Mesenteric fat pad (tissue), 1 donor: ENCODE measurements around the gene ZBTB3. TPM values are rescaled to one million over a fixed set of nuclear protein-coding genes. Genes with fewer than 3 reads are reported as not detected.
A peak's percentile ranks its signal among the peaks of the same experiment; 100 is the strongest.
"Not testable (repeated sequence)": the region's sequence is repeated elsewhere in the genome, so short reads cannot be mapped to it uniquely, and the experiment has no call there.

Experiments used
- DNase-seq: peaks from one replicate; pipeline ENCODE4 v3.0.0-alpha.2; 2020; ENCODE audit warnings: low spot score
- microRNA-seq: library from miRNA; unstranded; fragments of <30 nt; microRNA quantifications from one replicate; pipeline ENCODE4 v1.2.0, GENCODE V29; 2020; ENCODE audit warnings: borderline number of aligned reads
- total RNA-seq: library from RNA; stranded (reverse); fragmentation: NEBNext Ultra II Directional; extraction: Animal tissue kit (Norgen Biotek cat#: 25700); gene quantifications from one replicate; pipeline ENCODE4 v1.2.1, GENCODE V29; 2021
- donor health status: DM: yes; HTN: yes; CAD: no.

ZBTB3 gene
- total RNA-seq, 1 donor from 2014 or later = 6.1 TPM

DNA sequence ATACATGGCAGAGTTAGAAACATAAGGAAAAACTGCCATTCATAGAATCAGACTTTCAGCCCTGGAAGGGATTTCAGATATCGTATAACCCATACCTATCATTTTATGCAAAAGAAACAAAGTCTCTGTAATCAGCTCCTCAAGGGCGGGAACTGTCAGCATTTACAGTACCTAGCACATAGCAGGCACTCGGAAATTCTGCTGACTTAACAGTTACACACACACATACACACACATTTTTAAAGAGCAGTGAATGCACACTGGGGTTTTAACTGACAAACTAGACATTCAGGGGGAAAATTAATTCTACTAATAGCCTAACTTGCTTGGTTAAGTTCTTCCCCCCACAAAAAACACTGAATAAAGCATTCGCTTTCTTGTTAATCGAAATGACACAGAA lies 37.8 kb downstream of the ZBTB3 start:
- DNase-seq = no peak

DNA sequence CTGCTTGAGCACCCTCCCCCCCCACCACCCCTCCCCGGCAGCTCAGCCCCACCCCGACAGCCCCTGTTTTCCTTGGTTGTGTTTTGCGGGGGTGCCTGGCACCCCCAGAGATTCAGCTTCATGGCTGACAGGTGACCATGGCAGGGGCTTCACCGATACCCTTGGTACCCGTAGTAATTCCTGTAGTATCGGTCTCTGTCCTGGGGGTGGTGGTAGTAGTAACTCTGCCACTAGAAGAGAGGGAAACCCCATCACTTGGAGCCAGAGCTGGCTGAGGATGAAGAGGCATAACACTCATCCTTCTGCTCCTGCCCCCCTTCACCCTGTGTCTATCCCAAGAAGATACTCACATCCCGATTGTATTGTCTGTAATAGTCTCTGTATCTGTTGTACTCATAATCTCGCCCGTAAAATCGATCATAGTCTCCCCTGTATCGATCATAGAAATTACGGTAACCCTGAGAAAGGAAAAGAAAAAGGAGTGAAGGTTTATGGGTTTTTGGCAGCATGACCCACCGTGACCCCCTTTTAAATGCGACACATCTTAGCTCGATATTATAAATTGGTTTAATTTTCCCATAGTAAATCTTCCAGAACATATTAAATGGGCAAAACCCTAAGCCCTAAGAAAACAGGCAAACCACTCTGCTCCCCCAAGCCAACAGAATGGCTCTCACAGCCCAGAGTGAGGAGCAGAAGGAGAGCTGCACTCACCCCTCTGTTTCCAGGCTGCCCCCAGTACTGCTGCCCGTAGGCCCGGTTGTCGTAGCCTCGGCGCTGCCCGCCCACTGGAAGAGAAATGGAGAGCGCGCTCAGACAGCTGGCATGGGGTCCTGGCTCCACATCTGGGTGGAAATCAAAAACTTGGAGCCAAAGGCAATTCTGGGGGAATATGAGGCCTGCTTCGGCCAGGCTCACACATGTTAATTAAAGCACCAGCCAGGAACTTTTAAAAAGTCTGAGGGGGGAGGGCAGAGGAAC lies 38.5 kb downstream of the ZBTB3 start:
- peak; percentile 37 for DNase-seq

DNA sequence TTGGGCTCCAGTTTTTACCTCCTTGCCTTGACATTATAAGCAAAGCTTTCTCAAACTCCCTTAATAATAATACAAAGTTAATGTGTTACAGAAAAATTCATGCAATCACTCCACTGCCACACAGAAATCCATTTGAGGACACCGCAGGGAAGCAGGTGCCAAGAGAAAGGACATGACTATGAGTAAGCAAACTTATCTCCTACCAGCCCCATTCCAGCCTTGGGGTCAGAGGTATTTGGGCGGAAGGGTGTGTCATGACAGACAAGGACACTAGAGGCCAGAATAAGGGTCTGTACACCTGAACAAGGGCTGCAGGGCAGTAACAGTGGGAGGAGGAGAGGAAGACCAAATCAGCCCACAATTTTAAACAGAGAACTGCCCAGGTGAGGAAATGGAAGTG lies 40.6 kb downstream of the ZBTB3 start:
- DNase-seq = no peak

DNA sequence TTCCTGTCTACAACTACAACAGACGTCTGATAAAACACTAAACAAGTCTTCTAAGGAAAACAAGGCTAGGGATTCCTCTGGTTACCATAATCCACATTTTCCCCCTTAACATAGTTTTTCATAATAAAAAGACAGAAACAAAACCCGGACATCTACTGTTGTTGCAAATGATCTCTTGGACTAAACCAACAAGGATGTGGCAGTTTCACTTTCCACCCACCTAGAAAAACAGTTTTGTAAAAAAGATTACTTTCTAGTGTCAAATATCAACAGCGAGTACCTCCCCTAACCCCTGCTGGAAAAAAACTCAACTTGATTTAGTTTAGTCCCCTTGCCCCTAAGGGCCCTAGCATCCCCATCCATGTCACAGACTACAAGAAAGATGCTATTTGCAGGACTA lies 41.1 kb downstream of the ZBTB3 start:
- no peak for DNase-seq

DNA sequence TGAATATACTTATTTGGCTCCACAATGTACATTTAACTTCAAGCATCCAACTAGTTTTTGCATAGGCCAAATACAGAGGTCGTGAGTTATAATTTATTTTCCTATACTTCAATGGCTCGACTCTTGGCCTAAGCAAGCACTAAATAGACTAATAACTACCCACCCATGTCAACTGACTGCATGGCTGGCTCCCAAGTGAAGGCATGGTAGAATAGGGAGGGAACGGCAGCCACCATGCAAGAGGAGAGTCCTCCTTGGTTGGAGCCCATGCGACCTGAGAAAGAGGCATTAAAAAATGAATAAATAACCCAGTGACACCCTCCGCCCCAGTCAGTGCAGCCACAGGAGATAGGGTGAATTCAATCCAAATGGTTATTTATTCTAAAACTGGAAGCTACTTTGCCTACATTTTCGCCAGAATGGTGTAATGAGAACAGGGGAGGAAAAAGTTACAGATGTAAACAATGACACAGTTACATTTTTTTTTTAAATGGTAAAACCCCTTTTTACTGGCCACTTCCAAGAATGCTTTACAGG lies 41.6 kb downstream of the ZBTB3 start:
- DNase-seq = no peak

DNA sequence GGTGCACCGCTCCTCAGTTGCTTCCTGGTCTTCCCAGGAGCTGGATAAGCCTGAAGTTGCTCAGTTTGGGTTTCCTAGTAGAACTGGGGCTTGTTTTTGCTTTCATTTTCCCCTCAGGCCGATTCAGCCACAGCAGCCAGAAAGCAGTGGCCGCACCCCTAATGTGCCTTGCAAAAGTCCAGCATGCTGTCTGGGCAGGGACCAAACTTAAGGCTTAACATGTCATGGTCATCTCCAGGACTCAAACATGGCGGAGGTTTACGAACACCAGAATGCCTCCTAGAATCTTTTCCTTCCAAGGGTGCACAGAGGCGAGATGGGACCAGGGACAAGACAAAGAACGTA lies 44.0 kb downstream of the ZBTB3 start:
- DNase-seq = no peak

DNA sequence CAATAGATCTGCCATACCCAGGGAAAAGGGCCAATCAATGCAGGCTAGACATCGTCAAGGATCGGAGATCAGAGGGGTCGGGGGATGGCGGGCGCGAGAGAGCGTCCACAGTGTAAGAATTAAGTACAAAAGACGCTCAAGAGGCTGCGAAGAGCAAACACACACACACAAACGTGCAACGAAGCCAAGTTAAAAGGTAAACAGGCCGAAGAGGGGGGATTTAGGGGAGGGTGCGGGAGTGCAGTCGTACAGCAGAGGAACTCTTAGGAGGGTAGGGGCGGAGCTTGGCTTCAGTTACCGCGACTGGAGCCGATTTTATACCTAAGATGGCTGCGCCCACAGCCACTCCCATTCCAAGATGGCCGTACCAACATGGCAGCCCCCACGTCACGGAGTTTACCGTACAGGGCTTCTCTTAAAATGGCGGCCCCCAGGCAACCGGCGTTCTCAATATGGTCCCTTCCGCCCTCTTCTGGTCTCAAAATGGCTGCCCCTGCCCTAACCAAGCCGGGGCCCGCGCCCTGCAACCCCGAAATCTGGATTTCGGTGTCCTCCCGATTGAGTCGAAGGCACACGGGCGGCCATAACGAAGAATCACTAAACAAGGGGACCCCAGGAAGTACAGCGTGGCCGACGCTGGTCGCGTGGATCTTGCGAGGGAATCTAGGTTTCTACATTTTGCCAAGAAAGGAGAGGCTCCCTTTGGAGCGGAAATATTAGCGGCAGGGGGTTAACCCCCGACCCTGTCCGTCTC lies 44.5 kb downstream of the ZBTB3 start:
- DNase-seq = peak; percentile 97

DNA sequence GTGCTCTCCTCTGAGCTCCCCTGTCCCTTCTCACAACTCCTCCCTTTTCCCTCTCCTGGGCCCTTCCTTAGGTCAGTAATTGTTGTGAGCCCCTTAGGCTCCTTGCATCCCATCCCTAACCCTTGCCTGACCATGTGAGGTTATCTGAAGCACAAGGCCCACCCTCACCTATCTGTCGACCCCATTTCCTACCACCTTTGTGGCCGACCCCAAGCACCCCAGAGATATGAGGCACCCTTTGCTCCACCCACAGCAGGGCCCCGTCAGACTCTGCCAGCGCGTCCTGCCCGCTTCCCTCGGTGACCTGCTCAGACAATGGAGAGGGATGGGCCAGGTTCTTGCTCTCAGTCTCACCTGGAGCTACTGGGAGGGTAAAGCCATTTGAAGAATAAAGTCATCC lies 45.2 kb downstream of the ZBTB3 start:
- DNase-seq = no peak

DNA sequence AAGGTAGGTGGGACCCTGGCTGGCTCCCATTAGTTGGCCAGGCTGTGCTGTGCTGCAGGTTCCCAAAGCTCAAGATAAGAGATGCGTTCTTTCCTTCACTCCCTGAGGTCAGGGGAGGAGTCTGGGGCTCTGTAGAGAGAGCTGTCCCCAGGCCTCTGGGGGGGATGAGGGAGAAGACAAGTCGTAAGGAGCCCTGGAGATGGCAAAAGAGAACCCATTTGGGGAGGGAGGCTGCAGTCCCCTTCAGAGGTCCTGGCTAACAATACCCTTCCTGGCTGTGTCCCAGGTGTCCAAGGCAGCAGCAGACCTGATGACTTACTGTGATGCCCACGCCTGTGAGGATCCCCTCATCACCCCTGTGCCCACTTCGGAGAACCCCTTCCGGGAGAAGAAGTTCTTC lies 45.6 kb downstream of the ZBTB3 start:
- no peak for DNase-seq

DNA sequence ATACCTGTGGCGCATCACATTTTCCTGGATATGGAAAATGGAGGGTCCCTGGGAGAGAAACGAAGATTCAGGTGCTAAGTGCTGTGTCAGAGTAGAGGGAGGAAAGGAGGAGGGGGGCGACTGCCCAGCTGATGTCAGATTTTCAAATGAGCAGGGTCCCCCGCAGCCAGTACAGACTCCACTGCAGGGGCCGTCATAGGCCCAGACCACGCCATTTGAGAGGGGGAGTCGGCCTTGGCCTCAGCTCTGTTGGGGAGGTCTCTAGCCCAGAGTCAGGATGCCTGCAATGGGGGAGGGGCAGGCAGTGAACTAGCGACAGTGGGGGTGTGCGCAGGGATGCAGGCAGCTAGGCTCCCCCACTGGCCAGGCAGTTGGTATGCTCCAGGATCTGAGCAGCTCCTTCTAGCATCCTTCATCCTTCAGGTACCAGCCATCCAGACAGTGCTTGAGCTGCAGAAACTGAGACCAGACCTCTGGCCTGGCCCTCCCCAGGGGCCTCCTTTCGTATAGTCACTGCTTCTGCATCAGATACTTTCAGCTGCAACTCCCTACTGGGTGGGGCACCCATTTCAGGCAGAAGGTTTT lies 46.6 kb downstream of the ZBTB3 start, which contains the start of the genes BSCL2 and GNG3:
Gene BSCL2, minus strand, starts transcription at position 148 of the 585 bp plus-strand sequence. CDS start 229 bp downstream, outside the sequence.
Gene GNG3, plus strand, starts transcription at position 400 of the 585 bp plus-strand sequence. CDS start 620 bp downstream, outside the sequence.
- no peak for DNase-seq

DNA sequence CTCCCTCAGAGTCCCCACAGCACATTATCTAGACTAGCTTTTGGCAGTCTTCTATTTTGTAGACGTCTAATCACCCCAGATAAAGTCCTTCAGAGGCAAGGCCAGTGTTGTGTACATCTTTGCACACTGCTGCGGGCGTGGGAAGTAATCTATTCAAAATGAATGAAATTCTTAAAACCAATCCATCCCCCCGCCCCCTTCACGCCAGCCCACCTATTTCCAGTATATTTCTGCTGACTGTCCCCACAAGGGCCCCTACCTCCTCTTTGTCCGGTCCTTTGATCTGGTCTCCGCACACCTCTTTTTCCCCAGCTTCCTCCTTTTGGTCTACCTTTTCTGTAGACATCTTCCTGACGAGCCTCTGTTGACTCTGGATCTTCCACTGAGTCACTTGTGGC lies 47.1 kb downstream of the ZBTB3 start:
- no peak for DNase-seq

DNA sequence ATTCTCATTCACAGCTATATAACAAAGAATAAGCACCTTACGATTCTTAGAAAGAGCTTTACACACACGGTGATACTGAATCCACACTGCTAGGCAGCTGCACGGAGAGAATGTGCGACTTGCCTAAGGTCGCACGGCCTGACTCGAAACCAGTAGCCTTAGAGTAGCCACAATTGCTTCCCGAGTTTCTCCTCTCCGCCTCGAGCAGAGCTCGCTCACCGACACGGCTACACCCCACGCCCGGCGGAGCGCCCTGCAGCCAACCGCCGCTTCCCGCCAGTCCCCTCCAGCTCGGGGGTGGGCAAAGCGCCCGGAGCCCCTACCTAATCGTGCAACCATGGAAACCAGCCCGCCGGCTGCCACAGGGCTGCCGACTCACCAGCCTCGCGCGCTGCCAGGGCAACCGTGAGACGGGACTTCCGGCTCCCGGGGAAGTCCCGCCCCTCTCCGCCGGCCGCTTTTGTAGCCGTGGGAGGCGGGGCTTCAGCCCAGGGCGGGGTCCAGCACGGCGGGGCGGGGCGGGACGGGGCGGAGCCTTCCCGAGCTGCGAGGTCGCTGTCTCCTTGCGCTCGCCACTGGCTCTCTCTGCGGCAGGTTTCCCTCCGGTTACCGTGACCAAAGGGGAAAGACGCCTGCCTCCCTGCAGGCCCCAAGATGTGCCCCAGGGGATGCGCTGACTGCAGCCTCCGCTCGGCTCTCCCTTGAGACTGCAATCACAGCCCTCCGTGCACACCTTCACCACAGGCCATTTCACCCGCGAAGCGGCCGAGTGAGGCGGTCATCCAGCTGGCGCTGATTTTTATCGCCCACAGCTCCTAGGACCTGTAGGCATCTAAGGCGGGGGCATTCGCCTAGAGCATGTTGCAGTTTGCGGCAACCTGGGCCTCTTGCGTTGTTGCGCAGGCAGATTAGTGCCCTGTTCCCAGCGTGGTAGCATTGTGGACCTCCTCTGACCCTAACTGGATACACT lies 47.8 kb downstream of the ZBTB3 start:
- peak; percentile 99 for DNase-seq

DNA sequence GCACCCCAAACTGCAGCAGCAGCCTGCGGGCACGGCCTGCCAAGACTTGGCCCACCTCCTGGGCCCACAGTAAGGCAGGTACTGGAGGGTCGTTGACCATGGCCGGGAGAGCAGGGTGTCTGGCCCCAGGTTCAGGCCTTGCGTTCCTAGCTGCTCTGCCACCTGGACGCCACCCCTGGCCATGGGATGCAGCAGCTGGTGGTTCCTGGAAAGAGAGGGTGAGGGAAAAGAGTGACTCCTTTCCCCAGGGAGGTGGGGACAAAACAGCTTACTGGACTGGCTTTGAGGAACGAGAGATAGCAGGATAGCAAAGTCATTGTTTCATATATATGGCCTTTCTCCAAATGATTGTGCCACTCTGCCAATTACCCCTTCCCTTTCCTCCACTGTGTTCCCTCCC lies 48.5 kb downstream of the ZBTB3 start:
- no peak for DNase-seq

DNA sequence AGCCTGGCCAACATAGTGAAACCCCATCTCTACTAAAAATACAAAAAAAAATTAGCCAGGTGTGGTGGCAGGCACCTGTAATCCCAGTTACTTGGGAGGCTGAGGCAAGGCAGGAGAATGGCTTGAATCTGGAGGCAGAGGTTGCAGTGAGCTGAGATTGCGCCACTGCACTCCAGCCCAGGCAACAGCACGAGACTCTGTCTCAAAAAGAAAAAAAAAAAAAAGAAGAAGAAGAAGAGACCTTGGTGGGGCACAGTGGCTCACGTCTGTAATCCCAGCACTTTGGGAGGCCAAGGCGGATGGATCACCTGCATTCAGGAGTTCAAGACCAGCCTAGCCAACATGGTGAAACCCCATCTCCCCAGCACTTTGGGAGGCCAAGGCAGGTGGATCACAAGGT lies 50.0 kb downstream of the ZBTB3 start:
- DNase-seq = not testable (repeated sequence)

DNA sequence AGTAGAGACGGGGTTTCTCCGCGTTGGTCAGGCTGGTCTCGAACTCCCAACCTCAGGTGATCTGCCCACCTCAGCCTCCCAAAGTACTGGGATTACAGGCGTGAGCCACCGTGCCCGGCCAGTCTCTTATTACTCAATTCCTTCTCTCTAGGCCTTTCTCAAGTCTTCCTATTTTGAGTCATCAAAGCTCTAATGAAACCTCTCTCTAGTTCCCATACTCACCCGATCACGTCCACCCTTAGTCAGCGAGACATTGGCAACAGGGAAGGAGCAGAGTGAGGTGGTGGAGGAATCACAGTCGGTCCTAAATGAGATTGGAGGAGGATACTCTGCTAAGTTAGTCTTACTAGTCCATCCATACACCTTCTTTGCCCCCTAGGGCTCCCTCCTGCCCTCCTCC lies 51.7 kb downstream of the ZBTB3 start:
- no peak for DNase-seq

Small RNAs within 50 kb of the gene (microRNA-seq; reads per million reads assigned to microRNA genes)
- gene MIR6514 = not detected
- gene MIR6748 = not detected

Other genes starting within 250 kb of the ZBTB3 start
- gene AHNAK, start 207.4 kb downstream of the ZBTB3 start, total RNA-seq = 1,254 TPM
- 865 TPM for gene EEF1G, start 180.3 kb downstream of the ZBTB3 start, total RNA-seq
- 13.4 TPM for gene TUT1, start 162.6 kb downstream of the ZBTB3 start, total RNA-seq
- 103 TPM for gene MTA2, start 152.3 kb downstream of the ZBTB3 start, total RNA-seq
- 116 TPM for gene EML3, start 141.4 kb downstream of the ZBTB3 start, total RNA-seq
- 6.7 TPM for gene ROM1, start 140.9 kb downstream of the ZBTB3 start, total RNA-seq
- gene B3GAT3, start 132.2 kb downstream of the ZBTB3 start, total RNA-seq = 42.0 TPM
- 286 TPM for gene GANAB, start 107.5 kb downstream of the ZBTB3 start, total RNA-seq
- gene INTS5, start 100.9 kb downstream of the ZBTB3 start, total RNA-seq = 19.0 TPM
- gene C11orf98, start 89.0 kb downstream of the ZBTB3 start, total RNA-seq = 36.9 TPM
- 13.8 TPM for gene CSKMT, start 88.8 kb downstream of the ZBTB3 start, total RNA-seq
- 7.4 TPM for gene UQCC3, start 82.5 kb downstream of the ZBTB3 start, total RNA-seq
- gene LBHD1, start 81.9 kb downstream of the ZBTB3 start, total RNA-seq = 4.6 TPM
- gene UBXN1, start 75.1 kb downstream of the ZBTB3 start, total RNA-seq = 108 TPM
- gene LRRN4CL, start 64.6 kb downstream of the ZBTB3 start, total RNA-seq = 88.9 TPM
- 41.9 TPM for gene BSCL2, start 46.7 kb downstream of the ZBTB3 start, total RNA-seq
- gene GNG3, start 46.5 kb downstream of the ZBTB3 start, total RNA-seq = not detected
- gene HNRNPUL2, start 26.7 kb downstream of the ZBTB3 start, total RNA-seq = 37.7 TPM
- gene TTC9C, start 25.7 kb downstream of the ZBTB3 start, total RNA-seq = 23.0 TPM
- 44.7 TPM for gene POLR2G, start 7.4 kb upstream of the ZBTB3 start, total RNA-seq
- gene TAF6L, start 17.2 kb upstream of the ZBTB3 start, total RNA-seq = 22.3 TPM
- gene TMEM179B, start 33.2 kb upstream of the ZBTB3 start, total RNA-seq = 30.6 TPM
- 14.7 TPM for gene TMEM223, start 37.8 kb upstream of the ZBTB3 start, total RNA-seq
- gene NXF1, start 51.3 kb upstream of the ZBTB3 start, total RNA-seq = 77.6 TPM
- gene STX5, start 77.9 kb upstream of the ZBTB3 start, total RNA-seq = 41.8 TPM
- not detected for gene TEX54, start 78.7 kb upstream of the ZBTB3 start, total RNA-seq
- gene WDR74, start 85.4 kb upstream of the ZBTB3 start, total RNA-seq = 50.9 TPM
- 202 TPM for gene SLC3A2, start 126.7 kb upstream of the ZBTB3 start, total RNA-seq
- not detected for gene CHRM1, start 167.2 kb upstream of the ZBTB3 start, total RNA-seq
- gene SLC22A6, start 230.8 kb upstream of the ZBTB3 start, total RNA-seq = not detected